Loucy (cell line): Measurements from ENCODE around the gene DCAF11.

ENCODE experiments used
- H2AFZ ChIP-seq: fragments of 200-600 bp; sonication (generic); 2 replicates; pipeline ENCODE4 v1.6.0; 2016; ENCODE audit warnings: antibody characterized with exemption, mild to moderate bottlenecking, low read length, moderate library complexity
- H3F3A ChIP-seq: fragments of 200-600 bp; 2 replicates; pipeline ENCODE4 v1.6.0; 2016; ENCODE audit warnings: antibody characterized with exemption, low read depth, mild to moderate bottlenecking
- H3K27me3 ChIP-seq: fragments of 200-600 bp; sonication (generic); 2 replicates; pipeline ENCODE4 v1.6.1; 2014; ENCODE audit warnings: low read length, mild to moderate bottlenecking; ENCODE audit not compliant: insufficient read depth, poor library complexity, severe bottlenecking
- H3K36me3 ChIP-seq: fragments of 200-600 bp; sonication (generic); 2 replicates; pipeline ENCODE4 v1.6.1; 2016; ENCODE audit warnings: low read length; ENCODE audit not compliant: insufficient read depth
- H3K4me1 ChIP-seq: fragments of 200-600 bp; sonication (generic); 2 replicates; pipeline ENCODE4 v1.5.1; 2014; ENCODE audit warnings: low read length, mild to moderate bottlenecking; ENCODE audit not compliant: insufficient read depth, poor library complexity, severe bottlenecking
- H3K4me2 ChIP-seq: fragments of 200-600 bp; sonication (generic); 2 replicates; pipeline ENCODE4 v1.6.0; 2014; ENCODE audit warnings: antibody characterized with exemption, low read length, low read depth, mild to moderate bottlenecking; ENCODE audit not compliant: poor library complexity, severe bottlenecking
- H3K4me3 ChIP-seq: fragments of 200-600 bp; sonication (generic); 2 replicates; pipeline ENCODE4 v1.5.1; 2014; ENCODE audit warnings: low read length, mild to moderate bottlenecking, mixed read lengths; ENCODE audit not compliant: poor library complexity, severe bottlenecking
- H3K79me2 ChIP-seq: fragments of 200-600 bp; sonication (generic); 2 replicates; pipeline ENCODE4 v1.6.1; 2014; ENCODE audit warnings: low read length; ENCODE audit not compliant: insufficient read depth
- H3K9ac ChIP-seq: fragments of 200-600 bp; sonication (generic); 2 replicates; pipeline ENCODE4 v1.6.0; 2014; ENCODE audit warnings: mild to moderate bottlenecking, low read depth, low read length, moderate library complexity; ENCODE audit not compliant: poor library complexity, severe bottlenecking
- H3K9me2 ChIP-seq: fragments of 200-600 bp; sonication (generic); replicated peaks from 2 replicates; pipeline ENCODE4 v1.6.1; 2016; ENCODE audit warnings: low read depth, low read length, mixed read lengths
- H3K9me3 ChIP-seq: fragments of 200-600 bp; sonication (generic); 2 replicates; pipeline ENCODE4 v1.6.1; 2014; ENCODE audit warnings: mild to moderate bottlenecking, antibody characterized with exemption, low read length, low read depth; ENCODE audit not compliant: insufficient read depth
- H4K20me1 ChIP-seq: fragments of 200-600 bp; sonication (generic); 2 replicates; pipeline ENCODE4 v1.6.0; 2014; ENCODE audit warnings: antibody characterized with exemption, low read length, mild to moderate bottlenecking; ENCODE audit not compliant: insufficient read depth, poor library complexity, severe bottlenecking
- CTCF ChIP-seq: fragments of 200-600 bp; sonication (generic); conservative IDR thresholded peaks from 2 replicates; pipeline ENCODE4 v1.5.1; 2014; ENCODE audit warnings: mild to moderate bottlenecking, antibody characterized with exemption, low read length
- EZH2phosphoT487 ChIP-seq: fragments of 200-600 bp; IDR thresholded peaks from 2 replicates; pipeline ENCODE4 v1.6.1; 2018; ENCODE audit warnings: antibody characterized with exemption, mild to moderate bottlenecking, moderate library complexity, borderline replicate concordance

DCAF11 gene

DNA sequence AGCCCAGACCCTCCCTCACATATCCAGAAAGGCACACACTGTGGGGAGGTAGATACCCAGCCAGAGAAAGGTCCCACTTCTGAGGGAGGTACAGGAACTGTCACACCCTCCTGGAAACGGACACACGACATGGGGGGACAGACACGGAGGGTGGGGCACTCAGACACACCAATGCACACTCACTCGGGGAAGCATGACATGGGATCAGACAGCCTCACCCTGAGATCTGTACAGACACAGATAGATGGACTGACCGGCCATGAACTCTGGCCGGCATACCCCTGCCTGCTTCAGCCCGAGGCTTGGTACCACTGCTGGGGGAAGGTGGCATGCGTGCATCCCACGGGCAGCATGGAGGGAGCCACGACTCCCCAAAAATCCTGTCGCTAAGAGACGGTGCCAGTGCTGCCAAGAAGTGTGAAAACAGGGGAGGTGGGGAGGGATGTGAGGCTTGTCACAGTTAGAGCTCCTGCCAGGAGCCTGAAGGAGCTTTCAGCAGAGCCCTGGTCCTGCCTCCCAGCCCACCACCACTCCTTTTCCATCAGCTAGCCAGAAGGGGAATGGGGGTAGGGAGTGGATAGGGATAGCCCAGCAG, 42.6 kb upstream of the DCAF11 start:
- Histone ChIP-seq H3K9me2 (no peaks in the 10 kb centered on the region), H3K9ac (no peak overlapping the region), H3K27me3 (no peaks in the 10 kb centered on the region), H3K9me3 (no peaks in the 10 kb centered on the region), H2AFZ (no peak overlapping the region), H3K79me2 (no peaks in the 10 kb centered on the region), H3K4me1 (no peaks in the 10 kb centered on the region), H3K4me2 (no peak overlapping the region), H4K20me1 (no peaks in the 10 kb centered on the region), H3K36me3 (no peaks in the 10 kb centered on the region), H3F3A (no peaks in the 10 kb centered on the region), H3K4me3 (no peak overlapping the region)
- no peak for TF ChIP-seq EZH2phosphoT487
- no peak for TF ChIP-seq CTCF

- Histone ChIP-seq H3K79me2 (no peaks in the 10 kb centered on the region), H3K36me3 (no peaks in the 10 kb centered on the region), H3K4me3 (no peak overlapping the region), H3K4me2 (no peak overlapping the region), H3K9me3 (no peaks in the 10 kb centered on the region), H3K4me1 (no peaks in the 10 kb centered on the region), H2AFZ (no peak overlapping the region), H3K9ac (no peak overlapping the region), H3K9me2 (no peaks in the 10 kb centered on the region), H3F3A (no peaks in the 10 kb centered on the region), H4K20me1 (no peaks in the 10 kb centered on the region), H3K27me3 (no peaks in the 10 kb centered on the region)
- TF ChIP-seq EZH2phosphoT487 (no peak), CTCF (no peak)
These were observed 42.1 kb upstream of the DCAF11 start for GRCh38 chr14:24072436-24072835.

GRCh38 chr14:24072881-24073877, 41.4 kb upstream of the DCAF11 start:
- no peak overlapping the region for H2AFZ ChIP-seq
- no peaks in the 10 kb centered on the region for H3K9me2 ChIP-seq
- no peaks in the 10 kb centered on the region for H3K4me1 ChIP-seq
- H3K4me2 ChIP-seq = no peak overlapping the region
- H4K20me1 ChIP-seq = no peaks in the 10 kb centered on the region
- no peaks in the 10 kb centered on the region for H3K79me2 ChIP-seq
- no peaks in the 10 kb centered on the region for H3F3A ChIP-seq
- no peak overlapping the region for H3K4me3 ChIP-seq
- no peaks in the 10 kb centered on the region for H3K9me3 ChIP-seq
- no peaks in the 10 kb centered on the region for H3K36me3 ChIP-seq
- H3K27me3 ChIP-seq = no peaks in the 10 kb centered on the region
- TF ChIP-seq EZH2phosphoT487 (no peak), CTCF (no peak)
- H3K9ac ChIP-seq = no peak overlapping the region
